Coronary artery (tissue), 2 donors: ENCODE results near the gene ANXA8.

Experiments
- DNase-seq: peaks from one replicate; pipeline ENCODE4 v3.0.0-alpha.2; 2017; ENCODE audit warnings: low spot score
- H3K27ac ChIP-seq, 2 donors: fragments of 200-600 bp; sonication (generic); one replicate each; pipeline ENCODE4 v1.5.1; 2016 to 2019
- H3K4me3 ChIP-seq: fragments of 200-600 bp; sonication (generic); 2 replicates; pipeline ENCODE4 v1.5.1; 2016; ENCODE audit warnings: mild to moderate bottlenecking, moderate library complexity
- CTCF ChIP-seq: fragments of 200-600 bp; sonication (generic); IDR thresholded peaks from one replicate; pipeline ENCODE4 v1.5.1; 2019; ENCODE audit warnings: antibody characterized with exemption

ANXA8 gene

GRCh38 chr10:47420305-47421056, 63.4 kb downstream of the ANXA8 start:
- TF ChIP-seq CTCF, result no peak
- H3K4me3 ChIP-seq, result no peak overlapping the region
- DNase-seq, result no peak
- H3K27ac ChIP-seq, result no peak overlapping the region

DNA sequence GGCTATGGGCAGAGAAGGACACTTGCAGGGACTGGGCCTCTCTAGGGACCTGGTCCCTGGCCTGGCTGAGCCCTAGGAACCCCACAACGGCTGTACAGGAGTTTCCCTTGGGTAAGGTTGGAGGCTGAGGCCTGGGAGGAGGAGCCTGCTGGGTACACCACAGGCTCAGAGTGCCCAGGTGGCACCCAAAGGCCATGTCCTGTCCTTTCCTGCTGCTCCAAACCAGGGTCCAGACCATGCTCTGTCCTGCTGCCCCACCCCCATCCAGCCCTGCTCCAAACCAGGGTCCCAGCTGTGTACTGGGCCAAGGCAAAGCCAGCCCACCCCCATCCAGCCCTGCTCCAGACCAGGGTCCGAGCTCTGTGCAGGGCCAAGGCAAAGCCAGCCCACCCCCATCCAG, 64.5 kb downstream of the ANXA8 start:
- no peak for DNase-seq
- no peak overlapping the region for H3K27ac ChIP-seq
- no peak for TF ChIP-seq CTCF
- no peak overlapping the region for H3K4me3 ChIP-seq

- no peak overlapping the region for H3K27ac ChIP-seq
- H3K4me3 ChIP-seq, result no peak overlapping the region
- no peak for DNase-seq
- no peak for TF ChIP-seq CTCF
These were observed 64.9 kb downstream of the ANXA8 start for GRCh38 chr10:47418966-47419365.

GRCh38 chr10:47418321-47418720, 65.6 kb downstream of the ANXA8 start:
- no peak for TF ChIP-seq CTCF
- H3K27ac ChIP-seq, result no peak overlapping the region
- no peak for DNase-seq
- H3K4me3 ChIP-seq, result no peak overlapping the region
